H1 (cell line): ENCODE results near the gene CCNB3. TPM values are rescaled to one million over a fixed set of nuclear protein-coding genes. Genes with fewer than 3 reads are reported as not detected.

Experiments used
- CTCF ChIA-PET: fragments of 300-600 bp; sonication (Branson Sonifier 250); formaldehyde crosslinking; loops from one replicate; lab custom pipeline; 2021; ENCODE audit not compliant: partially characterized antibody; lab: Charles Lee
- POLR2A ChIA-PET: fragments of 300-600 bp; sonication (Branson Sonifier 250); formaldehyde crosslinking; loops from one replicate; lab custom pipeline; 2021; ENCODE audit warnings: inconsistent platforms; ENCODE audit not compliant: partially characterized antibody; lab: Charles Lee
- DNase-seq, 2 experiments: peaks; one replicate each; pipeline versions ENCODE4 v3.0.0 to v3.0.0-alpha.2; 2010 to 2022; ENCODE audit warnings: low spot score in 2 of 2, low read depth in 1 of 2, mixed read lengths in 1 of 2
- FAIRE-seq: peaks from 2 replicates; lab custom pipeline; 2011; peaks lifted over from hg19 to GRCh38; lab: Jason Lieb, UNC
- H2AFZ ChIP-seq: 2 replicates; pipeline ENCODE4 v1.8.1; 2012; ENCODE audit warnings: low read length, inconsistent platforms
- H2AK5ac ChIP-seq: 2 replicates; pipeline ENCODE4 v1.6.1; 2013; ENCODE audit warnings: low read depth, low read length
- H2BK120ac ChIP-seq: replicated peaks from 2 replicates; pipeline ENCODE3; 2013; ENCODE audit warnings: low read depth, low read length, inconsistent platforms
- H2BK12ac ChIP-seq: 2 replicates; pipeline ENCODE4 v1.6.1; 2013; ENCODE audit warnings: low read depth, low read length
- H2BK15ac ChIP-seq: 2 replicates; pipeline ENCODE4 v1.6.1; 2013; ENCODE audit warnings: low read length
- H2BK20ac ChIP-seq: 2 replicates; pipeline ENCODE4 v1.6.1; 2013; ENCODE audit warnings: low read length
- H2BK5ac ChIP-seq: 2 replicates; pipeline ENCODE4 v1.6.1; 2013; ENCODE audit warnings: low read depth, low read length
- H3K14ac ChIP-seq: 2 replicates; pipeline ENCODE4 v1.6.1; 2013; ENCODE audit warnings: inconsistent platforms; ENCODE audit not compliant: insufficient read length
- H3K18ac ChIP-seq: 2 replicates; pipeline ENCODE4 v1.6.1; 2013; ENCODE audit warnings: low read length; ENCODE audit errors: extremely low read depth
- H3K23ac ChIP-seq: 2 replicates; pipeline ENCODE4 v1.6.1; 2013; ENCODE audit warnings: inconsistent platforms; ENCODE audit not compliant: insufficient read length
- H3K23me2 ChIP-seq: 2 replicates; pipeline ENCODE4 v1.6.1; 2013; ENCODE audit warnings: low read depth, low read length
- H3K27ac ChIP-seq: 2 replicates; pipeline ENCODE4 v1.6.1; 2011; ENCODE audit warnings: low read depth, low read length, inconsistent platforms
- H3K27me3 ChIP-seq, 4 experiments: replicated peaks in 1 of 4; 1 replicate in 1 of 4; 2 replicates in 3 of 4; pipeline versions ENCODE4 v1.6.1 to v1.8.1; 2011 to 2013; ENCODE audit warnings: low read length in 3 of 4, mild to moderate bottlenecking in 3 of 4, inconsistent platforms in 2 of 4, mixed read lengths in 2 of 4, moderate library complexity in 1 of 4; ENCODE audit not compliant: control insufficient read depth in 3 of 4, insufficient read depth in 3 of 4; ENCODE audit errors: extremely low read depth in 1 of 4
- H3K36me3 ChIP-seq, 4 experiments: 2 replicates each; pipeline versions ENCODE4 v1.6.1 to v1.8.1; 2011 to 2013; ENCODE audit warnings: mild to moderate bottlenecking in 4 of 4, low read length in 3 of 4, moderate library complexity in 2 of 4, control low read depth in 1 of 4, inconsistent platforms in 1 of 4; ENCODE audit not compliant: insufficient read depth in 4 of 4, control insufficient read depth in 2 of 4
- H3K4ac ChIP-seq: replicated peaks from 2 replicates; pipeline ENCODE3; 2013; ENCODE audit warnings: low read length, low read depth, mixed read lengths, inconsistent platforms; ENCODE audit not compliant: insufficient read length
- H3K4me1 ChIP-seq, 4 experiments: replicated peaks in 1 of 4; 1 replicate in 1 of 4; 2 replicates in 3 of 4; pipeline versions ENCODE4 v1.6.1 to v1.8.1; 2011 to 2013; ENCODE audit warnings: low read length in 3 of 4, inconsistent platforms in 2 of 4, mixed read lengths in 1 of 4; ENCODE audit not compliant: insufficient read depth in 4 of 4, control insufficient read depth in 3 of 4
- H3K4me2 ChIP-seq, 2 experiments: 2 replicates each; pipeline versions ENCODE4 v1.6.1 to v1.8.1; 2011 to 2013; ENCODE audit warnings: low read depth in 2 of 2, low read length in 2 of 2, control low read depth in 1 of 2, inconsistent platforms in 1 of 2, mild to moderate bottlenecking in 1 of 2; ENCODE audit not compliant: insufficient read depth in 1 of 2
- H3K4me3 ChIP-seq, 4 experiments: fragments of 200-600, 300-600 bp in 1 of 4; sonication (generic), shearing (Covaris generic), sonication (Bioruptor Twin) in 1 of 4; 2 replicates each; pipeline versions ENCODE4 v1.5.1 to v1.8.1; 2011 to 2016; ENCODE audit warnings: low read length in 4 of 4, low read depth in 3 of 4, control low read depth in 2 of 4, inconsistent platforms in 2 of 4, mild to moderate bottlenecking in 2 of 4, mixed read lengths in 1 of 4, moderate library complexity in 1 of 4; ENCODE audit not compliant: insufficient read depth in 2 of 4; ENCODE audit errors: extremely low read depth in 1 of 4
- H3K56ac ChIP-seq: replicated peaks from 2 replicates; pipeline ENCODE3; 2013; ENCODE audit warnings: low read depth, mild to moderate bottlenecking, mixed read lengths, low read length, inconsistent platforms; ENCODE audit not compliant: insufficient read length
- H3K79me1 ChIP-seq: 2 replicates; pipeline ENCODE4 v1.6.1; 2013; ENCODE audit warnings: low read depth, low read length, control low read depth
- H3K79me2 ChIP-seq, 2 experiments: 2 replicates each; pipeline versions ENCODE4 v1.6.1 to v1.8.1; 2012 to 2013; ENCODE audit warnings: low read length in 2 of 2, mild to moderate bottlenecking in 2 of 2, inconsistent platforms in 1 of 2; ENCODE audit not compliant: insufficient read depth in 2 of 2, control insufficient read depth in 1 of 2
- H3K9ac ChIP-seq, 4 experiments: replicated peaks in 1 of 4; 1 replicate in 1 of 4; 2 replicates in 3 of 4; pipeline versions ENCODE4 v1.6.1 to v1.8.1; 2011 to 2013; ENCODE audit warnings: low read depth in 3 of 4, low read length in 3 of 4, control low read depth in 2 of 4, mild to moderate bottlenecking in 2 of 4, moderate library complexity in 2 of 4, inconsistent platforms in 1 of 4; ENCODE audit errors: extremely low read depth in 1 of 4
- H3K9me3 ChIP-seq, 2 experiments: 2 replicates each; pipeline versions ENCODE4 v1.6.1 to v1.8.1; 2012 to 2013; ENCODE audit warnings: mild to moderate bottlenecking in 2 of 2, moderate library complexity in 2 of 2, control low read depth in 1 of 2, inconsistent platforms in 1 of 2, low read depth in 1 of 2, low read length in 1 of 2, mixed read lengths in 1 of 2; ENCODE audit not compliant: insufficient read depth in 2 of 2
- H4K20me1 ChIP-seq, 2 experiments: replicated peaks in 1 of 2; 2 replicates each; pipeline versions ENCODE3 to v1.8.1; 2011 to 2013; ENCODE audit warnings: inconsistent platforms in 2 of 2, low read length in 2 of 2, mild to moderate bottlenecking in 1 of 2; ENCODE audit not compliant: insufficient read depth in 2 of 2, control insufficient read depth in 1 of 2
- H4K5ac ChIP-seq: 2 replicates; pipeline ENCODE4 v1.6.1; 2013; ENCODE audit warnings: low read length, low read depth, mixed read lengths, inconsistent platforms; ENCODE audit not compliant: insufficient read length
- H4K8ac ChIP-seq: 2 replicates; pipeline ENCODE4 v1.8.0; 2013; ENCODE audit warnings: mild to moderate bottlenecking, moderate library complexity, low read length, inconsistent platforms; ENCODE audit not compliant: insufficient read depth; ENCODE audit errors: extremely low read depth
- H4K91ac ChIP-seq: replicated peaks from 2 replicates; pipeline ENCODE3; 2013; ENCODE audit warnings: low read length, mixed read lengths, inconsistent platforms; ENCODE audit not compliant: insufficient read length
- CREB1 ChIP-seq: IDR thresholded peaks from 2 replicates; pipeline ENCODE4 v1.6.1; 2012; ENCODE audit warnings: inconsistent platforms
- E2F6 ChIP-seq: IDR thresholded peaks from 2 replicates; pipeline ENCODE4 v1.6.1; 2012; ENCODE audit warnings: inconsistent platforms
- WGBS, 2 experiments: shearing (Covaris generic) in 1 of 2; methylation state at CpG; one replicate each; pipeline versions ENCODE4 v1.1.6 to v1.1.7; 2013 to 2015; ENCODE audit warnings: low lambda C conversion rate in 2 of 2, mixed read lengths in 2 of 2, inconsistent platforms in 1 of 2, low coverage in 1 of 2, missing lambda C conversion rate in 1 of 2; ENCODE audit not compliant: insufficient replicate concordance in 2 of 2, insufficient coverage in 1 of 2, insufficient read length in 1 of 2; ENCODE audit errors: extremely low coverage in 1 of 2, missing lambda C conversion rate in 1 of 2; 5-methylcytosine and 5-hydroxymethylcytosine counted together
- polyA plus RNA-seq, 7 experiments: library from polyadenylated mRNA; depleted of rRNA in 3 of 7; stranded (reverse) in 5 of 7; unstranded in 2 of 7; fragments of >200 nt in 5 of 7; fragments of 200-250 nt in 2 of 7; gene quantifications; 1 replicate in 5 of 7; 2 replicates in 1 of 7; 4 replicates in 1 of 7; pipeline versions ENCODE4 v1.2.1 to v1.2.3, GENCODE V29; 2011 to 2013; ENCODE audit warnings: missing spikeins in 2 of 7, mixed read lengths in 2 of 7
- total RNA-seq: library from RNA; stranded (reverse); fragmentation: NEBNext Ultra II Directional; extraction: Animal tissue kit (Norgen Biotek cat#: 25700); gene quantifications from 2 replicates; pipeline ENCODE4 v1.2.1, GENCODE V29; 2021
- TF ChIP-seq, protein P1 (sequence below): IDR thresholded peaks from 2 replicates; pipeline ENCODE4 v1.6.1; 2012; ENCODE audit warnings: inconsistent platforms

The CCNB3 gene
- total and polyA plus RNA-seq, 2 of the 8 experiments (the other 6 are each of a cell fraction or from before 2014, with no cell fraction given), result 0.09 to 0.30 TPM

DNA sequence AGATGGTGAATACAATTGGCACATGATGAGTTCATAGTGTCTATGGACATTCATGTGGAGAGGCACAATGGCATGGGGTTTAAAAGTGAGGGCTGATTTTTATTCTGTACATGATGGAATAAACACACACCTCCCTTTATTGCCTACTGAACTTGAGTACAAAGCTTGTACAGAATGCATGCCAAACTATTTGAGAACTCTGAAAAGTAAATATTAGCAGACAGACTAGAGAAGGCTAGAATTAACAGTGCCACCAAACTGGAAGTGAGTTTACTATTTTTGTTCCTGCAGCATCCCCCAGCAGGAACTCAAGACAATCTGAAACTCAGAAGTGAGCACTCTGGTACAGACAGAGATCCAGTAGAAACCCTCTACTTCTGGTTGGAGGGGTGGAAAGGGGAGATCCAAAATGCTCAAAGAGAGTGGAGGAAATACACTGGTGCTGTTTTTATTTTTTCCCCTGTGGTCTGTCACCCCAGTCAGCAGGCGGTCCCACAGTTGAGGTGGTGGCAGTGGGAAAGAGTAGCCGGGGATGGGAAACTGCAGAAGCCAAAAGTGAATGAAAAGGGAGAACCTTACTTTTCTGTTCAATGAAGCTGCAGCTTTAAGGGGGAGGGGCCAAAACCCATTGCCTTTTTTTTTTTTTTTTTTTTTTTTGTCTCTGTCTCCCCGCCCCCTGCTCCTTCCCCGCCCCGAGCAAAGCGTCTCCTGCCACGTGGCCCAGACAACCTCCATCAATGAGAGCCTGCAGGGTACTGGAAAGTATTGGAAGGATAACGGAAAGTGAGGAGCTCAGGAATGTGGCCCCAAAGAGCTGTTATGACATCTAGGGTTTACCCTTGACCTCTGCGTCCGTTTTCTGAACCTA, 24.3 kb upstream of the CCNB3 start:
- H3K56ac ChIP-seq, result no peak overlapping the region
- H2AFZ ChIP-seq, result no peak overlapping the region
- no peaks in the 10 kb centered on the region for H4K20me1 ChIP-seq
- TF ChIP-seq CREB1 (no peak), E2F6 (0 out of 2 replicates have a peak, but pooled peaks have one; percentile 31)
- TF ChIP-seq, protein P1, sequence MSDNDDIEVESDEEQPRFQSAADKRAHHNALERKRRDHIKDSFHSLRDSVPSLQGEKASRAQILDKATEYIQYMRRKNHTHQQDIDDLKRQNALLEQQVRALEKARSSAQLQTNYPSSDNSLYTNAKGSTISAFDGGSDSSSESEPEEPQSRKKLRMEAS, result peak; percentile 61; the same call in 1 of the 2 replicates
- no peaks in the 10 kb centered on the region for H3K79me1 ChIP-seq
- no peak overlapping the region for H3K23ac ChIP-seq
- no peak overlapping the region for H2BK5ac ChIP-seq
- H3K4me3 ChIP-seq, result no peak overlapping the region
- H2AK5ac ChIP-seq, result no peak overlapping the region
- ChIA-PET CTCF (interaction anchor here (0.6 to 1.3 kb wide), 2 partner anchors 11 to 332 kb away, joined by 3 read pairs; no protein-coding TSS in a partner anchor), POLR2A (interaction anchor here (0.6 kb wide), 1 partner anchor 11 kb away, joined by 3 read pairs; no protein-coding TSS in a partner anchor)
- H3K9ac ChIP-seq, result no peak overlapping the region
- H2BK15ac ChIP-seq, result no peak overlapping the region
- no peaks in the 10 kb centered on the region for H3K79me2 ChIP-seq
- FAIRE-seq (no peak), DNase-seq (no peak)
- no peak overlapping the region for H4K91ac ChIP-seq
- H4K5ac ChIP-seq, result no peak overlapping the region
- no peak overlapping the region for H3K14ac ChIP-seq
- no peaks in the 10 kb centered on the region for H3K23me2 ChIP-seq
- H2BK120ac ChIP-seq, result no peak overlapping the region
- no peaks in the 10 kb centered on the region; a peak in 1 of 7 replicates for H3K4me1 ChIP-seq
- no peak overlapping the region for H4K8ac ChIP-seq
- no peak overlapping the region for H3K18ac ChIP-seq
- no peak overlapping the region for H3K27ac ChIP-seq
- no peaks in the 10 kb centered on the region for H3K9me3 ChIP-seq
- H3K36me3 ChIP-seq, result no peaks in the 10 kb centered on the region
- 87% methylated on average over 3 of the region's 10 CpGs; no CpG with 5 or more reads in 1 of the 2 experiments for WGBS, 2 experiments
- H2BK20ac ChIP-seq, result no peak overlapping the region
- H2BK12ac ChIP-seq, result no peak overlapping the region
- H3K27me3 ChIP-seq, result no peaks in the 10 kb centered on the region
- no peak overlapping the region for H3K4ac ChIP-seq
- no peak overlapping the region for H3K4me2 ChIP-seq
